Kidney (tissue), 14 donors: Measurements from ENCODE around the gene UBR3. TPM values are rescaled to one million over a fixed set of nuclear protein-coding genes. Genes with fewer than 3 reads are reported as not detected.
"Not testable (repeated sequence)": the region's sequence is repeated elsewhere in the genome, so short reads cannot be mapped to it uniquely, and the experiment has no call there.

ENCODE experiments used
- DNase-seq, 5 donors: peaks; one replicate each; pipeline ENCODE4 v3.0.0-alpha.2; 2013 to 2020
- FAIRE-seq: peaks from 2 replicates; lab custom pipeline; 2012; peaks lifted over from hg19 to GRCh38; lab: Jason Lieb, UNC
- H3K27ac ChIP-seq, 2 donors: one replicate each; pipeline ENCODE4 v1.7.0; 2013; ENCODE audit warnings: low read depth in 2 of 2, low read length in 2 of 2, inconsistent platforms in 1 of 2
- H3K27me3 ChIP-seq: one replicate; pipeline ENCODE4 v1.7.1; 2013; ENCODE audit warnings: low read length, inconsistent platforms; ENCODE audit not compliant: control insufficient read depth, insufficient read depth
- H3K36me3 ChIP-seq, 3 donors: one replicate each; pipeline versions ENCODE4 v1.7.0 to v1.7.1; 2013; ENCODE audit warnings: low read length in 3 of 3, control low read depth in 1 of 3, inconsistent platforms in 1 of 3; ENCODE audit not compliant: insufficient read depth in 3 of 3, control insufficient read depth in 2 of 3
- H3K4me1 ChIP-seq, 3 donors: one replicate each; pipeline versions ENCODE4 v1.7.0 to v1.7.1; 2013; ENCODE audit warnings: low read length in 3 of 3, inconsistent platforms in 1 of 3, low read depth in 1 of 3; ENCODE audit not compliant: control insufficient read depth in 2 of 3, insufficient read depth in 2 of 3
- H3K4me3 ChIP-seq, 3 donors: one replicate each; pipeline versions ENCODE4 v1.7.0 to v1.8.1; 2013; ENCODE audit warnings: low read length in 3 of 3, control low read depth in 1 of 3, inconsistent platforms in 1 of 3
- H3K9ac ChIP-seq, 3 donors: one replicate each; pipeline versions ENCODE4 v1.7.0 to v1.7.1; 2013; ENCODE audit warnings: low read length in 3 of 3, control low read depth in 1 of 3, inconsistent platforms in 1 of 3
- H3K9me3 ChIP-seq, 3 donors: one replicate each; pipeline versions ENCODE4 v1.7.0 to v1.7.1; 2013; ENCODE audit warnings: low read length in 3 of 3, control low read depth in 1 of 3, inconsistent platforms in 1 of 3; ENCODE audit not compliant: control insufficient read depth in 2 of 3, insufficient read depth in 1 of 3
- intact Hi-C: fragments of 100-400 bp; cut with DNase I; formaldehyde crosslinking; loops from one replicate; pipeline ENCODE4 v1.11.1; 2022
- polyA plus RNA-seq: library from polyadenylated mRNA; stranded (reverse); fragments of 350-450 nt; fragmentation: Illumina TruSeq; extraction: RNeasy Lipid Tissue Mini Kit (QIAGEN cat#74804); gene quantifications from one replicate; pipeline ENCODE4 v1.2.3, GENCODE V29; 2014; ENCODE audit warnings: low read depth, low replicate concordance; ENCODE audit not compliant: insufficient read depth
- total RNA-seq: library from RNA; stranded (reverse); fragmentation: NEBNext Ultra II Directional; extraction: Animal tissue kit (Norgen Biotek cat#: 25700); gene quantifications from one replicate; pipeline ENCODE4 v1.2.1, GENCODE V29; 2021
- TF ChIP-seq, protein P1 (sequence below): IDR thresholded peaks from 3 replicates; pipeline ENCODE4 v1.5.1; 2012; ENCODE audit warnings: mild to moderate bottlenecking, moderate library complexity, borderline replicate concordance; ENCODE audit not compliant: insufficient read depth; ENCODE audit errors: extremely low read depth
- donor health status: control.
- donor health status: control.
- donor health status: control.
- donor health status: control.
- donor health status: control.
- donor health status: DM: yes; HTN: yes; CAD: no.
- donor health status: Normal renal cell carcinoma (clear cell type).

UBR3 gene
- total and polyA plus RNA-seq, 2 donors from 2014 or later: 10.2 to 41.0 TPM

DNA sequence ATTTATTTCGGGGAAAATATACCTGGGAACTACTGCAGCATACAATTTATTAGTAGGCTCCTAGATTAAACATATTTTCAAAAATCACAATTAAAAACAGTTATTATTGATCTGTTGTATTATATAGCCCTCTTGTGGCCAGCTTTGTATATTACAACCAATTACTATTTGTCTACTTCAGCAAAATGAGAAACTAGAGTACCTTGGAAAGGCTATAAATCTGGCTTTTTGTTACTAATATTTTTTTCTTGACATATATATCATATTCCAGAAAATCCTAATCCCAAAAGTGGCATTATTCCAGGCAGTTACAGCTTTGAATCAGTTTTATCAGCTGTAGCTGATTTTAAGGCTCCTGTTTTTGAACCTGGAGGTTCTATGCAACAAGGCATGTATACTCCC lies 101.2 kb downstream of the UBR3 start:
- FAIRE-seq (peak; percentile 96), DNase-seq (peak in 2 of 5 donors; percentile 40 to 43)

DNA sequence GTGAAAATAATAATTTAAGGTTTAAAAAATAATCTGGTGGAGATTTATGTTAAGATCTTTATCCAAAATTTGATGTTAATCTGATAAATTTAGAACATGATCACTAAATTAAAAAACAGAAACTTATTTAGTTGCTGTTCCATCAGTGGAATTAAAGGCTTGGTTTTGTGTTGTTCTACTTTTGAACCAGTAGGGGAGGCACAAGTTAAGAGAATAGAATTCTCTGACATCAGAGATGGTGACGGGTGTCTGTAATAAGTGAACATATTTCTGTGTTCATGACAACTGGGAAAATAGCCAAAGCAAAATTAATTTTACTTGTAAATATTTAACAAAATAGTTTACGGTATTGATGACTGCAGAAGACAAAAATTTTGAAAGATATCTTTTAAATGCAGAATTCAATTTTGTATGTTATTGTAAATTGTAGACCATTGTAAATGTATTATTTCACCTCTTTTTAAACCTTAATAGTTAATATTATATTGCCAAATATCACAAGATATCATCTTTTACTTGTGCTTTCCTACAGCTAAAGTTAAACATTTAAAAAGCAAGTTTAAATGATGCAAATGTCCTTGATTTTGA lies 106.0 kb downstream of the UBR3 start:
- Histone ChIP-seq H3K4me3 (no peak overlapping the region), H3K36me3 (peaks cover 0 to 4% (median 2%) of the 10 kb centered on the region in 3 donors), H3K27ac (no peak overlapping the region), H3K9me3 (no peaks in the 10 kb centered on the region), H3K27me3 (no peaks in the 10 kb centered on the region), H3K4me1 (no peaks in the 10 kb centered on the region), H3K9ac (no peak overlapping the region)
- FAIRE-seq: peak; percentile 96
- intact Hi-C loops: no loop called here
- TF ChIP-seq, protein P1, sequence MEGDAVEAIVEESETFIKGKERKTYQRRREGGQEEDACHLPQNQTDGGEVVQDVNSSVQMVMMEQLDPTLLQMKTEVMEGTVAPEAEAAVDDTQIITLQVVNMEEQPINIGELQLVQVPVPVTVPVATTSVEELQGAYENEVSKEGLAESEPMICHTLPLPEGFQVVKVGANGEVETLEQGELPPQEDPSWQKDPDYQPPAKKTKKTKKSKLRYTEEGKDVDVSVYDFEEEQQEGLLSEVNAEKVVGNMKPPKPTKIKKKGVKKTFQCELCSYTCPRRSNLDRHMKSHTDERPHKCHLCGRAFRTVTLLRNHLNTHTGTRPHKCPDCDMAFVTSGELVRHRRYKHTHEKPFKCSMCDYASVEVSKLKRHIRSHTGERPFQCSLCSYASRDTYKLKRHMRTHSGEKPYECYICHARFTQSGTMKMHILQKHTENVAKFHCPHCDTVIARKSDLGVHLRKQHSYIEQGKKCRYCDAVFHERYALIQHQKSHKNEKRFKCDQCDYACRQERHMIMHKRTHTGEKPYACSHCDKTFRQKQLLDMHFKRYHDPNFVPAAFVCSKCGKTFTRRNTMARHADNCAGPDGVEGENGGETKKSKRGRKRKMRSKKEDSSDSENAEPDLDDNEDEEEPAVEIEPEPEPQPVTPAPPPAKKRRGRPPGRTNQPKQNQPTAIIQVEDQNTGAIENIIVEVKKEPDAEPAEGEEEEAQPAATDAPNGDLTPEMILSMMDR: peak; percentile 65
- DNase-seq: peak in 2 of 5 donors; percentile 29 to 45

More for the DNA sequence above, 101.2 kb downstream of the UBR3 start:
- intact Hi-C loops: no loop called here
- no peaks in the 10 kb centered on the region for H3K9me3 ChIP-seq
- no peak overlapping the region for H3K9ac ChIP-seq
- H3K27me3 ChIP-seq: no peaks in the 10 kb centered on the region
- TF ChIP-seq, protein P1: peak; percentile 70
- H3K4me3 ChIP-seq: no peak overlapping the region
- H3K27ac ChIP-seq: no peak overlapping the region
- H3K4me1 ChIP-seq: no peaks in the 10 kb centered on the region
- peaks cover 4 to 15% (median 4%) of the 10 kb centered on the region in 3 donors for H3K36me3 ChIP-seq

DNA sequence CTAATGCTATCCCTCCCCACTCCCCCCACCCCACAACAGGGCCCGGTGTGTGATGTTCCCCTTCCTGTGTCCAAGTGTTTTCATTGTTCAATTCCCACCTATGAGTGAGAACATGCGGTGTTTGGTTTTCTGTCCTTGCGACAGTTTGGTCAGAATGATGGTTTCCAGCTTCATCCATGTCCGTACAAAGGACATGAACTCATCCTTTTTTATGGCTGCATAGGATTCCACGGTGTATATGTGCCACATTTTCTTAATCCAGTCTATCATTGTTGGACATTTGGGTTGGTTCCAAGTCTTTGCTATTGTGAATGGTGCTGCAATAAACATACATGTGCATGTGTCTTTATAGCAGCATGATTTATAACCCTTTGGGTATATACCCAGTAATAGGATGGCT lies 109.4 kb downstream of the UBR3 start:
- intact Hi-C loops, H3K27ac ChIP-seq, H3K9ac ChIP-seq, H3K27me3 ChIP-seq, H3K4me3 ChIP-seq, H3K9me3 ChIP-seq, DNase-seq, FAIRE-seq, H3K36me3 ChIP-seq, H3K4me1 ChIP-seq: not testable (repeated sequence)

DNA sequence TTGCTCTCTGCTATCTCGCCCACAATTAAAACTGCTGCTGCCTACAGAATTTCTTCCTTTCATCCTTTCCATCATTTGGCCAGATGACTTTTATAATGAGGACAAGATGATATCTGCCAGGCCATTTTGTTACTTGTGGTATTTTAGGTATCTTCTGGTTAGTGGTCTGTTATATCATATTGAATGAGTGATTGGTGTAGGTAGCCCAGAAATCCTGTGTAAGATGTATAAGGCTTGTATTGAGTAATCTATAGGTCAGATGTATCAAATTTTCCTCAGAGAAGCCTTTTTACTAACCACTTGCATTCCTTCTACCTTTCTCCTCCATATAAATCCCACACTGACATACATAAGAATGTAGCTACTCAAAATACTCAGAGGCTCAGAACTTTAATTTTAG lies 118.3 kb downstream of the UBR3 start:
- FAIRE-seq: no peak

More for the DNA sequence above, 118.3 kb downstream of the UBR3 start:
- Histone ChIP-seq H3K9me3 (peaks cover 0 to 2% (median 0%) of the 10 kb centered on the region in 3 donors), H3K9ac (no peak overlapping the region), H3K27ac (no peak overlapping the region), H3K4me1 (no peaks in the 10 kb centered on the region), H3K36me3 (peaks cover 3 to 32% (median 8%) of the 10 kb centered on the region in 3 donors), H3K4me3 (no peak overlapping the region), H3K27me3 (no peaks in the 10 kb centered on the region)
- intact Hi-C loops: no loop called here
- DNase-seq: no peak
- TF ChIP-seq, protein P1: no peak
